ENCODE data around the gene AGBL1.

The AGBL1 gene

GRCh38 chr15:86663979-86664378, 584.3 kb downstream of the AGBL1 start:
- no peak overlapping the region for H3K4me3 ChIP-seq (ENCODE audit: control insufficient read depth, low read depth, low read length)
- no peak for DNase-seq (ENCODE audit: low read depth)
- no peak for TF ChIP-seq CTCF (IDR thresholded peaks at IDR 0.05; ENCODE audit: control insufficient read depth, insufficient read depth, low read depth, low read length, missing control alignments)

- no peak for TF ChIP-seq CTCF (IDR thresholded peaks at IDR 0.05; ENCODE audit: control insufficient read depth, insufficient read depth, low read depth, low read length, missing control alignments)
- no peak overlapping the region for H3K4me3 ChIP-seq (ENCODE audit: control insufficient read depth, low read depth, low read length)
- no peak for DNase-seq (ENCODE audit: low read depth)
These were observed 584.9 kb downstream of the AGBL1 start for GRCh38 chr15:86664581-86664980.

- no peak for DNase-seq (ENCODE audit: low read depth)
- no peak for TF ChIP-seq CTCF (IDR thresholded peaks at IDR 0.05; ENCODE audit: control insufficient read depth, insufficient read depth, low read depth, low read length, missing control alignments)
- no peak overlapping the region for H3K4me3 ChIP-seq (ENCODE audit: control insufficient read depth, low read depth, low read length)
These were observed 596.3 kb downstream of the AGBL1 start for GRCh38 chr15:86676002-86676401.

GRCh38 chr15:86677278-86677677, 597.6 kb downstream of the AGBL1 start:
- DNase-seq (ENCODE audit: low read depth): no peak
- no peak for TF ChIP-seq CTCF (IDR thresholded peaks at IDR 0.05; ENCODE audit: control insufficient read depth, insufficient read depth, low read depth, low read length, missing control alignments)
- H3K4me3 ChIP-seq (ENCODE audit: control insufficient read depth, low read depth, low read length): no peak overlapping the region

- TF ChIP-seq CTCF (IDR thresholded peaks at IDR 0.05; ENCODE audit: control insufficient read depth, insufficient read depth, low read depth, low read length, missing control alignments): no peak
- H3K4me3 ChIP-seq (ENCODE audit: control insufficient read depth, low read depth, low read length): no peak overlapping the region
- no peak for DNase-seq (ENCODE audit: low read depth)
These were observed 605.6 kb downstream of the AGBL1 start for GRCh38 chr15:86685263-86685662.

- H3K4me3 ChIP-seq (ENCODE audit: control insufficient read depth, low read depth, low read length): no peak overlapping the region
- TF ChIP-seq CTCF (IDR thresholded peaks at IDR 0.05; ENCODE audit: control insufficient read depth, insufficient read depth, low read depth, low read length, missing control alignments): no peak
- no peak for DNase-seq (ENCODE audit: low read depth)
These were observed 609.3 kb downstream of the AGBL1 start for GRCh38 chr15:86689006-86689405.

GRCh38 chr15:86690566-86690965, 610.9 kb downstream of the AGBL1 start:
- no peak overlapping the region for H3K4me3 ChIP-seq (ENCODE audit: control insufficient read depth, low read depth, low read length)
- no peak for DNase-seq (ENCODE audit: low read depth)
- TF ChIP-seq CTCF (IDR thresholded peaks at IDR 0.05; ENCODE audit: control insufficient read depth, insufficient read depth, low read depth, low read length, missing control alignments): no peak

Measured in AG09309 (cell line).